ENCODE measurements around the gene PPCDC.

GRCh38 chr15:75051711-75052110 is 28.3 kb downstream of the PPCDC start:
- no peak for TF ChIP-seq EZH2 (IDR thresholded peaks at IDR 0.05; ENCODE audit: borderline replicate concordance, low read depth, low read length, severe bottlenecking)
- TF ChIP-seq, protein P1, sequence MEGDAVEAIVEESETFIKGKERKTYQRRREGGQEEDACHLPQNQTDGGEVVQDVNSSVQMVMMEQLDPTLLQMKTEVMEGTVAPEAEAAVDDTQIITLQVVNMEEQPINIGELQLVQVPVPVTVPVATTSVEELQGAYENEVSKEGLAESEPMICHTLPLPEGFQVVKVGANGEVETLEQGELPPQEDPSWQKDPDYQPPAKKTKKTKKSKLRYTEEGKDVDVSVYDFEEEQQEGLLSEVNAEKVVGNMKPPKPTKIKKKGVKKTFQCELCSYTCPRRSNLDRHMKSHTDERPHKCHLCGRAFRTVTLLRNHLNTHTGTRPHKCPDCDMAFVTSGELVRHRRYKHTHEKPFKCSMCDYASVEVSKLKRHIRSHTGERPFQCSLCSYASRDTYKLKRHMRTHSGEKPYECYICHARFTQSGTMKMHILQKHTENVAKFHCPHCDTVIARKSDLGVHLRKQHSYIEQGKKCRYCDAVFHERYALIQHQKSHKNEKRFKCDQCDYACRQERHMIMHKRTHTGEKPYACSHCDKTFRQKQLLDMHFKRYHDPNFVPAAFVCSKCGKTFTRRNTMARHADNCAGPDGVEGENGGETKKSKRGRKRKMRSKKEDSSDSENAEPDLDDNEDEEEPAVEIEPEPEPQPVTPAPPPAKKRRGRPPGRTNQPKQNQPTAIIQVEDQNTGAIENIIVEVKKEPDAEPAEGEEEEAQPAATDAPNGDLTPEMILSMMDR (IDR thresholded peaks at IDR 0.05; ENCODE audit: borderline replicate concordance, extremely low read depth, low read length, poor library complexity, severe bottlenecking), result no peak
